LNCaP clone FGC (cell line): ENCODE data around the gene CLASRP.
A peak's percentile ranks its signal among the peaks of the same experiment; 100 is the strongest.

Source experiments
- DNase-seq: peaks from one replicate; pipeline ENCODE4 v3.0.0-alpha.2; 2011; ENCODE audit warnings: low read depth
- H3K4me3 ChIP-seq: 2 replicates; pipeline ENCODE4 v1.5.1; 2011; ENCODE audit warnings: mild to moderate bottlenecking, low read depth, low read length, control low read depth
- TF ChIP-seq, protein P1 (sequence below): IDR thresholded peaks from 2 replicates; pipeline ENCODE4 v1.5.1; 2012; ENCODE audit warnings: mild to moderate bottlenecking; ENCODE audit not compliant: control insufficient read depth, insufficient read depth; ENCODE audit errors: extremely low read depth

Gene CLASRP

DNA sequence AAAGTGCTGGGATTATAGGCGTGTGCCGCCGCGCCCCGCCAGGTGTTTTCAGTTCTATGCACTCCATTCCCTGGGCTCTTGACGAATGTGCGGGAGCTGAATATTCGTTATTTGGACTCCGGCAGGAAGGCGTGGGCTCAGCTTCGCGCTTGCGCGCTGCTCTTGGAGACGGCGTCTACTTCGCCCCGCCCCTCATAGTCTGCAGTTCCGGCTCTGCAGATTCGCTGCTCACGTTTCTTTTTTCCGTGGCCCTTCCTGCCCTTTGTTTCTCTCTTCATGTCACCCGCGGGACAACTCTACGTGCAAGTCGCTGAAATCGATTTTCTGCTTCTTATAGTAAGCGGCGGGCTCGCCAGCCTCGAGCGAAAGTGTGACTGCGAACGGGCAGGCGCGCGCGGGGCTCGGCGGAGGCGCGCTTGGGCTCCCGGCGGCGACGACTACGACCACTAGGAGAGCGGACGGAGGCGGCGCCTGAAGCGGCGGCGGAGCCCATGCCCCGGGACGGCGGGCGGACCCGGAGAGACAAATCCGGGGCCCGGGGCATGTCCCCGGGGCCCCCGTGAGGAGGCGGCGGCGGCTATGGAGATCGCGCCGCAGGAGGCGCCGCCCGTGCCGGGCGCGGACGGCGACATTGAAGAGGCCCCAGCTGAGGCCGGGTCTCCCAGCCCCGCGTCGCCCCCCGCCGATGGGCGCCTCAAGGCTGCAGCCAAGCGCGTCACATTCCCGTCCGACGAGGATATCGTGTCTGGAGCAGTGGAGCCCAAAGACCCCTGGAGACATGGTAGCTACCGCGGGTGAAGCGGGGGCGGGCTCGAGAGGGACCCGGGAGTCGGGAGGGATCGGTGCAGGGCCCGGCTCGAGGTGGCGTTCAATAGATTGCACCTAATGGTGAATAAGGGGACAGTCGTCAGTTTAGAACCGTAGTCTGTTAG lies 54.2 kb downstream of the CLASRP start, which contains the start of gene PPP1R37:
Gene PPP1R37, plus strand, starts transcription at position 433 of the 932 bp plus-strand sequence. Its CDS starts 147 bp downstream, at position 580.
- TF ChIP-seq, protein P1, sequence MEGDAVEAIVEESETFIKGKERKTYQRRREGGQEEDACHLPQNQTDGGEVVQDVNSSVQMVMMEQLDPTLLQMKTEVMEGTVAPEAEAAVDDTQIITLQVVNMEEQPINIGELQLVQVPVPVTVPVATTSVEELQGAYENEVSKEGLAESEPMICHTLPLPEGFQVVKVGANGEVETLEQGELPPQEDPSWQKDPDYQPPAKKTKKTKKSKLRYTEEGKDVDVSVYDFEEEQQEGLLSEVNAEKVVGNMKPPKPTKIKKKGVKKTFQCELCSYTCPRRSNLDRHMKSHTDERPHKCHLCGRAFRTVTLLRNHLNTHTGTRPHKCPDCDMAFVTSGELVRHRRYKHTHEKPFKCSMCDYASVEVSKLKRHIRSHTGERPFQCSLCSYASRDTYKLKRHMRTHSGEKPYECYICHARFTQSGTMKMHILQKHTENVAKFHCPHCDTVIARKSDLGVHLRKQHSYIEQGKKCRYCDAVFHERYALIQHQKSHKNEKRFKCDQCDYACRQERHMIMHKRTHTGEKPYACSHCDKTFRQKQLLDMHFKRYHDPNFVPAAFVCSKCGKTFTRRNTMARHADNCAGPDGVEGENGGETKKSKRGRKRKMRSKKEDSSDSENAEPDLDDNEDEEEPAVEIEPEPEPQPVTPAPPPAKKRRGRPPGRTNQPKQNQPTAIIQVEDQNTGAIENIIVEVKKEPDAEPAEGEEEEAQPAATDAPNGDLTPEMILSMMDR: no peak
- H3K4me3 ChIP-seq: peak within 1 kb of the TSS; percentile 80
- DNase-seq: peak; percentile 81

DNA sequence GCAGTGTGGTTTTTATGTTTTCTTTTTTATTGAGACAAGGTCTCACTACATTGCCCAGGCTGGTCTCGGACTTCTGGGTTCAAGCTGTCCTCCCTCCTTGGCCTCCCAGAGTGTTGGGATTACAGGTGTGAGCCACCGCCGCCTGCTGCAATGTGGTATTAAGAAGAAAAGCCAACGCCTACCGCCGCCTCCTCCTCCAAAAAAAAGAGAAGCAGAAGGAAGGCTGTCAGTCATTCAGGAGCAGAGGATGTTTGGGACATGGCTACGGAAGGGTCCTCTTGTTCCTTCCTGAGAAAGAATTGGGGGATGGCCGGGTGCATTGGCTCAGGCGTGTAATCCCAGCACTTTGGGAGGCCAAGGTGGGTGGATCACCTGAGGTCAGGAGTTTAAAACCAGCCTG lies 55.3 kb downstream of the CLASRP start:
- DNase-seq: no peak
- TF ChIP-seq, protein P1: no peak
- H3K4me3 ChIP-seq: peak overlapping the region; percentile 80

- H3K4me3 ChIP-seq: peak overlapping the region; percentile 80; the same call in 1 of the 2 replicates
Measured at GRCh38 chr19:45094707-45095106, 55.9 kb downstream of the CLASRP start.

GRCh38 chr19:45095496-45096413 lies 56.9 kb downstream of the CLASRP start:
- TF ChIP-seq, protein P1: no peak
- H3K4me3 ChIP-seq: no peak overlapping the region
- no peak for DNase-seq

More at GRCh38 chr19:45094707-45095106, 55.9 kb downstream of the CLASRP start:
- no peak for DNase-seq
- TF ChIP-seq, protein P1: no peak

DNA sequence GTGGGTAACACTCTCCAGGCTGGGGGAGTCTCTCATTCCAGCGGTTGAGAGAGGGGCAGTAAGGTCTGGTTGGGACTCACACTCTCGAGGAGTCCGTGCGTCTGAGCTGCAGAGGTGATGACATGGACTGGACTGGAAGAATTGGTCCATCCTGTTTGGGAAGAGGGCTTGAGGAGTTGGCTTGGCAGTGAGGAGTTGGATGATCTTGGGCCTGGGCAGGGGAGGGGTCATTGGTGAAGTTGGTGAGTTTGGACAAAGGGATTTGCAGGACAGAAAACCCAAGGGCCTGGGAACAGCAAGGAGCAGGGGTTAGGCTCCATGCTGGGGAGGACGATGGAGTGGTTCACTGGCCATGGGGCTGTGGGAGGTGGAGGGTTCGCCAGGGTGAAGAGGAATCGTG lies 57.9 kb downstream of the CLASRP start:
- H3K4me3 ChIP-seq: no peak overlapping the region
- TF ChIP-seq, protein P1: no peak
- no peak for DNase-seq

DNA sequence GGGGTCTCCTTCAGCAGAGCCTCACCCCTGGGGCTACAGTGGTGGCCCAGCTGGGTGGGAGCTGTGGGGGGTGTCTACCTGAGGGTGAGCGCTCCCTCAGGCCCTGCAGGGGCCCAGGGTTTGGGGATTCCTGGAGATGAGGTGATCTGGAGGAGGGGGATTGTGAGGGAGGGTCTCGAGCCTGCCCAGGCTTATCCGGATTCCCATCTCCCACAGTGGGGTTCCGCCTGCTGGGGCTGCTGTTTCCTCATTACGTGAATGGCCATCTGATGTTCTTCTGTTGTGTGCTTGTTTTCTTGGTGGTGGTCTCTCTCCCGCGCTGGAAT lies 58.6 kb downstream of the CLASRP start:
- no peak for DNase-seq
- TF ChIP-seq, protein P1: no peak
- H3K4me3 ChIP-seq: no peak overlapping the region
